GM12801 (cell line): ENCODE data around the gene LRRN2.

ENCODE experiments used
- CTCF ChIP-seq: IDR thresholded peaks from one replicate; pipeline ENCODE4 v1.5.1; 2011; ENCODE audit warnings: control low read depth; ENCODE audit not compliant: insufficient read length; ENCODE audit errors: extremely low read depth

The LRRN2 gene

DNA sequence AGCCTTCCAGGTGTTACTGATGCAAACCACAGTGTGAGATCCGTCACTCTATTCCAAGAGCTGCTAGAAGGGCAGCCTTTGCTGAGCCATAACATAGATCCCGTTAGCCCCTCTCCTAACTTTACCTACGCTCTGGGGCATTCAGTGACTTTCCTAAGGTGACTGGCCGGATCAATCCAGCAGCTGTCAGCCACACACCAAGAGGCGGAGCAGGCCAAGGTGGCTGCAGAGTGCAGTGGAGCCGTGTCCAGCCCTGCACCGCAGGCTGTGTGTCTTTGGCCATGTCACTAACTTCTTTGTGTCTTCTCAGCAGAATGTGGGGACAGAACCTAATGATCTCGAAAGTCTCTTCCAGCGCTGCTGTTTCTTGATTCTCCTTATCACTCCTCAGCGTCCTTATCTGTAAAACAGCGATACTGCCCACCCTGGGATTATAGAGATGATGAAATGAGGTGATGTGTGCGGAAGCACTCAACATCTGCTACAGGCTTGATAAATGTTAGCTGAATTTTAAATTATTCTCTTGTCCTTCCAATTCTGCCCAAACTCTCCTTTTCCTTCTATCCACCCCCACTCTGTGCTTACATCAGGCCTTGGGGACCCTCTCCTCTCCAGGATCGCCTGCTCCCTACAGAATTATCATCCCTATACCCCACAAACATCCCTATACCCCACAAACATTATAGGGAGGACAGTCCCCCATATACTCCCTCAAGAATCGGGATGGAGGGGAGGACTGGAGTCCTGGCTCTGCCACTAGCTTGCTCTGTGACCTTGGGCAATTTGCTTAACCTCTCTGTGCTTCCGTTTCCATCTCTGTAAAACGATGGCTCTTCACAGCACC, 25.8 kb upstream of the LRRN2 start:
- no peak for TF ChIP-seq CTCF

GRCh38 chr1:204709960-204710912, 24.7 kb upstream of the LRRN2 start:
- TF ChIP-seq CTCF = no peak

- TF ChIP-seq CTCF = no peak
Measured at GRCh38 chr1:204709021-204709420, 23.5 kb upstream of the LRRN2 start.

DNA sequence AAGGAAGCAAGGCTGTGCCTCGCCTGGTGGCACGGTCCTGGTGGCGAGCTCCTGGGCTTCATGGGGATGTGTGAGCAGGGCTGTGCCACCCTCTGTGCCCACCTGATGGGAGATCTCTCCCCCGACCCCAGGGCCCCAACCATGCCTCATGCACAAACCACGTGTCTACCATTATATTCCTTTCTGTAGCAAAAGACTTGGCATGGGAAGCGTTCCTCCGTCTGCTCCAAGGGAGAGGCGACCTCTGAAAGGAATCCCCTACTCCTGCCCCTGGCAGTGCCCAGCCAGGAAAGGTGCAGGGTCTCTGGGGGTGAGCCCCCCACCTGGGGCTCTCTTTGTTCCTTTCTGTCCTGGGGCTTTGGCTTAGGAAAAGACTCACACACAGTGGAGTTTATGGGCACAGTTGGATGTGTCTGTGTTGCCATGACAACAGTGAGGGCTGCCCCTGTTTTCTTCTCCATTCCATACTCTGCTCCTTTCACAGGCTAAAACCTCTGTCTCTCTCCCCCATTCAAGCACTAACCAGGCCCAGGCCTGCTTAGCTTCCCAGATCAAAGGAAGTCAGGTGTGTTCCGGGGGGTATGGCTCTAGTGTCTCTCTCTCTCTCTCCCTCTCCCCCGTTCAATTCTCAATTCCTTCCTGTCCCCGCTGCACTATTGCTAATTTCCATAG, 21.4 kb upstream of the LRRN2 start:
- no peak for TF ChIP-seq CTCF

GRCh38 chr1:204705888-204706837, 20.6 kb upstream of the LRRN2 start:
- no peak for TF ChIP-seq CTCF

GRCh38 chr1:204705493-204705811, 19.9 kb upstream of the LRRN2 start:
- no peak for TF ChIP-seq CTCF
